ENCODE results near the gene CCND2.

The CCND2 gene

DNA sequence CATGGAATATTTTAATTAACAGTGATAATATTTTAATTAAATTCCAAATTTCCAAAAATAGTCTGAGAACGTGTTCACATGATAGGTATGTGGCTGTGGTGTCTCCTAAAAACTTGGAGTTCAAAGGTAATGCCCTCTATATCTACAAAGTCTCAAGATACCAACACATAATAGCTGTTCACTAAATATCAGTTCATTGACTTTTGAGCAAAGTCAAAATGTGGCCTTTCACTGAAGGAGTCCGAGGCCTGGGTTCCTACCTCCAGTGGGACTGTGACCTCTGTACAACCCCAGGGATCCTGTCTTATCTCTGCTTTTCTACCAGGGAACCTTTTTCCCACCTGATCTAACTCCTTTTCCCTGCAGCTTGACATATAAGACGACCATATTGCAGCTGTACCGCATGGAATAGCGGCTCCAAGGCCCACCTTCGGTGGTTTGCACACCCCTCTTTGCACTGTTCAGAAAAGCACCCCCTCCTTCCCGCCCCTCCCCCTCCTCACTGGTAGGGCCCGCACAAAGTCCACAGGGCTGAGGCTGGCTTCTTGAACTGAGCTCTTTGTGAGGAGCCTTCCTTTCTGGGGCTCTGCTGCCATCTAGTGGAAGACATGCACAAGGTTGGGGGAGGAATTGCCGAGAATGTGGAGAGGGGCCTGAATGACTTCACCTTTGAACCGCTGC, 3.1 kb downstream of the CCND2 start:
- peak; percentile 22 for DNase-seq (ENCODE audit: low read depth)

DNA sequence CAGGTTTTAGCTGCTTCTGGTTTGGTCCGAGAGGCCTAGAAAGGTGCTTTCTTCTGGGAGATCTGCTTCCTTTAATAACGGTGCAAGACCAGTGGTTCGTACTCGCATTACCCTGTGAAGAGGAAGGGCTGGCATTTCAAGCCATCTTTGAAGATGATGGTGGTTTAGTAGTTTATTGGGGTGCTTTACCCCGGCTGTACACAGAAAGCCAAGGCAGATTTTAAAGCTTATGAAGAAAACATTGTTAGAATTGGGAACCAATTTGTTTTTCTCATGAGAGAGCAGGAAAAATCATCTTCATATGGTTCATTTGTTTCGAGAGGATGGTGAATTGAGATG, 3.6 kb downstream of the CCND2 start:
- DNase-seq (ENCODE audit: low read depth): no peak

DNA sequence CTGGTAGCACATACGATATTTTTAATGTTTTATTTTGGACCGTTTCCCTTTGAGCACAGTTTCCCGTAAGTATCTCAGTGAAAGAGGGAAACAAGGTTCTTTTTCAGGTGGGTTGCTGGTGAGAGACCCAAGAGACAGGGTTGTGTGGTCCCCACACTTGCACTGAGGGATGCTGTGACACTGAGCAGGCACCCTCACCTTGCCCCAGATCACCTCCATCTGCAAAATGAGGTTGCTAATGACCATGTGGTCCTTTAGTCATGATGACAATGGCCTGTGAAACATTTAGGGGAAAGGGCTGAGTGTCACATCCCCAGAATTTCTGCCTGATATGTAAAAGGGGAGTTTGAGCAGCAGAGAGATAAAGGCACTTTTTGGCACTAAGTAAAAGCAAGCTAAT, 4.3 kb downstream of the CCND2 start:
- no peak for DNase-seq (ENCODE audit: low read depth)

DNA sequence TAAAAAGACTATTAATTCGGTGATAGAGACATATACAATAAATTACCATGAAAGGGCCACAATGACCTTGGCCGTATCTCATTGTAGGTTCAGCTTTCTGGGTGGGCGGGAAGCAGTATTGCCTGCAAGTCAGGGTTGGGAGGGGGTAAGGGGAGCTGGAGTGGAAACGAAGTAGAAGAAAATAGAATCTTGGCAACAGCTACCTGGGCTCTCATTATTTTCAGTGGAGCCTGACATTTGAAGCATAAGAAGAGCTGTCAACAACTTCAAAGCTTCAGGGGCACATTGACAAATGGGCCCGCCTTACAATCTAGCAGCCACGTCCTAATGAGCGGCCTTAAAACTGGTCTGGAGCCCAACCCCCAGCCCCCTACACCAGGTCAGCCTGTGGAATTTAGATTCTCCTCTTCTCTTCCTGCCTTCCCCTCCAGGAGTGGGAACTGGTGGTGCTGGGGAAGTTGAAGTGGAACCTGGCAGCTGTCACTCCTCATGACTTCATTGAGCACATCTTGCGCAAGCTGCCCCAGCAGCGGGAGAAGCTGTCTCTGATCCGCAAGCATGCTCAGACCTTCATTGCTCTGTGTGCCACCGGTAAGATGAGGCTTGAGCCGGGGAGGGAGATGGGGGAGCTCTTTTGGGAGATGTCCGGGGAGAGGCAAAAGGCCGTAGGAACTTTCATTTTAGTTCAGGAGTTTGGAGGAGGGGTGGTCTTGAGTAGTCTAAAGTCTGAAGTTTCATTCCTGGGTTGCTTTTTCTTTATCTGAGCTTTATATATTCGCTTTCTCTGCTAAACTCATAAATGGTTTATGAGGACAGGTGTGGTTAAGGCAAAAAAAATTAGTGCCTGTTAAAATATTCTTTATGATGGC, 5.0 kb downstream of the CCND2 start:
- DNase-seq (ENCODE audit: low read depth): no peak

DNA sequence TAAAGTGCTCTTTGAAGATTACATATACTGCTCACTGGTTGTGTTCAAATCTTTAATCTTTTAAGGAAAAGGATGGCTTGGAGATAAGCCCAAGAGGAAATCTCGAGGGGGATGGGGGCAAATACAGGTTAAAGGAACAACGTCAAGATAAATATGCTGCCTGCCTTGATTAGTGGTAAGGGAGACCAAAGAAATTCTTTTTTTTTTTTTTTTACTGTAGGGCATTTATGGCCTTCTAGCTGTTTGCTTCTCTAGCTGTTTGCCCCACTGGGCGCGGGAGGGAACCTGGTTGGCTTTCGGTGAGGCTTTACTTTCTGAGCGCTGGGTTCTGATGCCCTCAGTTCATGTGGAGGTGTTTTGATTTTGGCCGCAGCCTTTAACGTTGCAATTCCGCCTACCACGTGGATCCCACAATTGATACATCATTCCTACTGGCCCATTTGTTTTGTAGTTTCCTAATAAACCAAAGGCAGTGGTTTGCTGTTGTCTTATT, 5.7 kb downstream of the CCND2 start:
- DNase-seq (ENCODE audit: low read depth): no peak

DNA sequence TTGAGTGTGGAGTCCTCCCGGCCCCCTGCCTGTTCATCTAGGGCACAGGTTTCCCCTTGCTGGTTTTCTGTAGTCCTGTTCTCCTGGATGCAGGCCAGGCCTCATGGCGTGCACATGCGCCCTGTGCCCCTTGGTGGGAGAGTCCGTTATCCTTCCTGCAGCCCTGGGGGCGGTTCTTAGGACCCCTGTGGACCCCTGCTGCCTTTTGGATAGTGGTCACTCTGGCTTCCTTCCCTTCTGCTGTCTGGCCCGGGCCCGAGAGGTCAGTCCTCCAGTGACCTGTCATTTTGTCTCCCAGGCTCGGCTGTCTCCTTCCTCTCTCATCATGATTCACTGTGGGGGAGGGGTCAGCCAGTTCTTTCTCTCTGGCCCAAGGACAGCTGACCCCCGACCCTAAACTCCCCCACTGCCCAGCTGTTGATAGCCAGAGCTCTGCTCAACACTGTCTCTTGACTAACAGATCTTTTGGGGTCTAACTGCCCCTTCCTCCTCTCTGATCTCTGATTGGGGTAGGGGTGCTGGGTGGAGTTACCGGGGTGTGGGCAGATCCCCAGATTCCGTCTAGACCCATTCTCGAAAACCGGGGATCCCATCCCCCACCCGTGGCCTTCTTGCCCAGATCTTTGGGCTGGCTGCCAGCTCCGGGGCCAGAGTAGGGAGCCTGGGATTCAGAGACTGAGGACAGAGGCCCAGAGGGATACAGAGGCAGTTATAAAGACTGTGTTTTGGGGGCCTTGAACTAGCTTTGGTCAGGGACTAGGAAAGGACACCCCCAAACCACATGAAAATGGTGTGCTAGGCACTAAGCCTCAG, 7.0 kb downstream of the CCND2 start:
- no peak for DNase-seq (ENCODE audit: low read depth)

DNA sequence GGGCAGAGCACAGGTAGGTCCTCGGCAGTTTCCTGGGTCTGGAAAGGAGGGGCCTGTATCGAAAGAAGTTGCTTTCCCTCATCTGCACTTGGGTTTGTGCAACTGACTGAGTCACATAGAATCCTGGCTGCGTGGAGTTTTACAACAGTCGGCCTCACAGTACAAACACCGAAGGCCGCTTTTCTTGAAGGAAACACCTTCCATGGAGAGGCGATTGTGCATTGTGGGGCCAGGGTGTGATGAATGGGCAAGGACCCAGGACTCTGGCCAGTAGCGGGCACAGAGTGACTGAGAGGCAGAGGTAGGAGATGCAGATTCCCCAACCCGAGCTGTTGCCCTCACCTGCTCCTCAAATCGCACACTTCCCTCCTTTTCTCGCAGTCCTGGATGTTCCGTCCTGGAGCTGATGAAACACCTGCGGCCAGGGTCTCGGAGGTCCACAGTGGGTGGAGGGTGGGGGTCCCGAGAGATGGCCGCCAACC, 7.7 kb downstream of the CCND2 start:
- no peak for DNase-seq (ENCODE audit: low read depth)

DNA sequence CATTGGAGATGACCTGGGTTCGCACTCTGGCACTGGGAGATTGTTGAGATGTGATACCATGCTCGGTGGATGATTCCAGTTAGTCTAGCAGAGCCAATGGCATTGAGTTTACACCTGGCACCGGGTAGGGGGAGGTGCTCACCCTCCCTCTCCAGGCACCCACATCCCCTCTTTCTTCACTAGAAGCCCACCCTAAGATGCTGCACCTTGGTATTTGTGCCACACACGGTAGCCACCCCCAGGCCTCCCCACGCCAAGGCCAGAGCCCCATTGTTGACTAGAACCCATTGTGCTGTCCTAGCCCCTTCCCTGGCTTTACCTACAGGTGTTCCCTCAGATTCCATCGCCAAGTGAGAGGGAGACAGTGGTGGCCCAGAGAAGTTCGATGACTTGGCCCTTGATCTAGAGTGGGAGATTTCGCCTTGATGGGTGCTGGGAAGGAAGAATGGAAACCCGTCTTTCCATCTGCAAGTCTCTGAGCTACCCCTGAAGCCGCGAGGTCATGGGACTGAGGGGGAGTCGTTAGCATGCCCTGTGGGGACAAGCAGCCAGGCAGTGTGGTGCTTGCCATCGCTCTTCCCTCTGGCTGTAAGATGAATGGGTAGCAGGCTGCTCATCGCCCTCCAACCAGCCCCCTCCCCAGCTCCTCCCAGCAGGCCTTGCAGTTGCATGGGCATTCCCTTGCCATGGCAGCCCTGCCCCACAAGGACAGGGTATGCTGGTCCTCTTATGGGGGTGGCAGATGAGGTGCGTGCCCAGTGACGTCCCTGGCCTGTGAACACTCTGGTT, 8.7 kb downstream of the CCND2 start:
- no peak for DNase-seq (ENCODE audit: low read depth)

DNA sequence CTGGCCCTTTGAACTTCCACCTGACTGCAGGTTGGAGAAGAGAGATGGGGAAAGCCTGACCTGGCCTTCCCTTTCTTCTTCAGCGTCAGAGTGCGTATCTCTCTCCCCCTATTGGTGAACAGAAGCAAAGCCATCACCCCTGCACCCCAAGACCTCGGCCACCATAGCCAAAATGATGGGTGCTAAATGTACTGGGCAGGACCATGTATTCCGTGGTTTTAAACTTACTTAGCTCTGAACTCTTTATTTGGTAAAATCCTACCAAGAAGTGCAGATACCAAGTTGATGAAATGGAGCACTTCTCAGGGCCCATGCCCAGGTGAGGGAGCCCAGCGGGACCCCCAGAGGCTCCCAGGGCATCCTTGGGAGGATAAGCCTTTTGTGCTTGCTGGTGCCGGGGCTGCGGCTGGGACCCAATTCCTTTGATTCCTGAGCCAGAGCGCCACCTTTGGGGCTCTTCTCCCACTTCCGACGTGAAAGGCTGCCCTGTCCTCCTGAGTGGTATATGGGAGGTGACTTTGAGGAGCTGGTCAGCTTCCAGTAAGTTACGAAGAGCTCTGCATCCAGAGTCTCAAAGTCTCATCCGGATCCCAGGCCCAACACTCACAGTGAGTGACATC, 9.4 kb downstream of the CCND2 start:
- DNase-seq (ENCODE audit: low read depth): no peak

DNA sequence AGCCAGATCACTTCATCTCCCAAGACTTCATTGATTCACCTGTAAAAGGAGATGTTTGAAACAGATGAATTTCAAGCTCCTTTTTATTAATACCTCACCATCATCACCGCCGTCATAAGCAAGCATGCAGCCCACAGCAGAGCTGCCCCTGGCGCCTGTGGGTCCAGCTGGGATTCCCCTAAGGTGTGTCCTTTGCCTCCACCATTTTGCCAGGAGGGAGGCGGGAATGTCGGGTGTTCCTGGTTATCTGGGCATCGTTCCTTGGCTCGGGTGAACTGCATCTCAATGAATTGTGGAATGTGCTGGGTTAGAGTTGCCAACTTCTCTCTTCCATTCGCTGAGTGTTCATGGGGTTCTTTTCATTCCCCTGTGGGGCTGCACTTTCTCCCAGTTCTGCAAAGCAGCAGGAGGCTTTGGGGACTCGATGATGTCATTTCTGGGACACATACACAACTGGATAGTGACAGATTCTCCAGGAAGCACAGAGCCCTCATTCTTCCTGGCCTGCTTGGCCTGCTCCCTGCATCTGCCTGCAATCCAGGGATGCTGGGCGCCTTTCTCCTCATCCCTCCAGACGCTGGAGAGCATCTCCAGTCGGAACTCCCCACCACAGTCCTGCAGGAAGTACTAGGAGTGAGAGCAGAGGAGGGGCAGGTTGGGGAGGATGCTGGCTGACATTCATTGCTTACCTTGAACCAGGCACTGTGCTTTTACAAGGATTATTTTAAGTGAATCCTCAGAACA, 10.1 kb downstream of the CCND2 start:
- no peak for DNase-seq (ENCODE audit: low read depth)

DNA sequence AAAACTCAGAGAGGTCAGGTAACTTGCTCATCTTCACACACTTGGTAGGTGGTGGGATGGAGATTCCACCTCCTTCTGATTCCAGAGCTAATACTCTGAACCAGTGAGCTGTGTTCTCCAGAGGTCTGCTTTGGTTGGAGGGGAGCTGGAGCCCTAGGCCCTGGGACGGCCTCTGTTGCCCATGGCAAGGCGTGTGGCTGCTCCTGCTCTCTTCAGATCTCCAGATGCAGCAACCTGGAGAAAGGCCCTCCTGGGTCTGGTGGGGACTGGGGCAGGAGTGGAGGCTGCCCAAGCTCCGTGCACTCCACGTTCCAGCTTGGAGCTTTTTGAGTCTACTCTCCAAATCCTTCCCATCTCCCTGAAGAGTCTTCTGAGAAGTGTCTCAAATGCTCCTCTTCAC, 10.7 kb downstream of the CCND2 start:
- DNase-seq (ENCODE audit: low read depth): no peak

DNA sequence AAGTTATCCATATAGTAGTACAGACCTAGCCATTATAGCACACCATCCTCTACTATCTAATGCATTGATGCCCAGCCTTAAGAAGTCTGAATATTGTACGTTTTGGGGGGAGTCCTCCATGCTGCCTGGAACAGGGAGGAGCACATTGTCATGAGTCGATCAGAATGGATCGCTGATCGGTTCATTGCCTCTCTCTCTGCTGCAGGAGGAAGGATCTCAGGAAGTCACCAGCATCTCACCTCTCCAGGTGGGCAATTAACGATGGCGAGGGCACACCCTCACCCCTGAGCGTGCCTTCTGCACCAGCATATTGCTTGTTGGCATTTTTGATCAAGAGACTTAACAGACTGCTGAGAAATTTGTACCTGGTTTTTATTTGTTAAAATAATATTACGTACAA, 11.5 kb downstream of the CCND2 start:
- DNase-seq (ENCODE audit: low read depth): no peak

DNA sequence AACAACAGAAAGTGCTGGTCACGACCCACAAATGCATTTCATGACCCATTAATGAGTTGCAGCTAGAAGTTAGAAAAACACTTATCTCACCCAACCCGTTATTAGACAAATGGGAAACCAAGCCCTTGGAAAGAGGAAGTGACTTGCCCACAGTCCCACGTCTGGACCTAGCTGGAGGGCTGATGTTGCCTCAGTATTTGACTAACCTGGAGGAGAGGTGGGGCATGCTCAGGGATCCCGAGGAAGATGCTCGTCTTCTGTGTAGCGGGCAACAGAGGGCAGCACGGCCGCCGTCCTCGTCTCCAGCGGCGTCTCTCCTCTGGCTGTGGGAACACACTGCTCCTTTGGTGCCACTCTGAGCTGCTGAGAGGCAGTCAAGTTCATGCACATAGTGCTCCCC, 12.7 kb downstream of the CCND2 start:
- no peak for DNase-seq (ENCODE audit: low read depth)

DNA sequence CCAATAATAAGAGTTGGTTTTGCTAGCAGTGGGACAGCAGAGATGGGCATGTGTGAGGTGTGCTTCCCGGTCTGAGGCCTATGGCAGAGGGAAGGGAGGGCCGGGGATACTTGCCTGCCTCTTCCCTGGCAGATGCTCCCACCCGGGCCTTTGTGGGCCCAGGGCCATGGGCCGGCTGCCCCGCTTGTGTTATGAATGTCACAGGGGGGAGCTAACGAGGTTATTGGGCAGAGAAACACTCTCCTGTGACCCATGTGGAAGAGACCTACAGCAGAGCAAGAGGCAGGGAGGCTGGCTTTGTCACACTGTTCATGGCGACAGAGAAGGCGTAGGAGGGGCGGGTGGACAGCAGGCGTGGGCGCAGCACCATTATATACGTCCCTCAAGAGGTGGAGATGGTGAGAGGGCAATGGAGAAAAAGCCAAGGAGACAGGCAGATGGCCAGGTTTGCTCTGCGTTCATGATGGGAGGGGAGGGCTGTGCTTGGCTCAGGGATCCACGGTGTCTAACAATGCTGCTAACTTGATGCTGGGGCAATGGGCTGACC, 13.3 kb downstream of the CCND2 start:
- no peak for DNase-seq (ENCODE audit: low read depth)

DNA sequence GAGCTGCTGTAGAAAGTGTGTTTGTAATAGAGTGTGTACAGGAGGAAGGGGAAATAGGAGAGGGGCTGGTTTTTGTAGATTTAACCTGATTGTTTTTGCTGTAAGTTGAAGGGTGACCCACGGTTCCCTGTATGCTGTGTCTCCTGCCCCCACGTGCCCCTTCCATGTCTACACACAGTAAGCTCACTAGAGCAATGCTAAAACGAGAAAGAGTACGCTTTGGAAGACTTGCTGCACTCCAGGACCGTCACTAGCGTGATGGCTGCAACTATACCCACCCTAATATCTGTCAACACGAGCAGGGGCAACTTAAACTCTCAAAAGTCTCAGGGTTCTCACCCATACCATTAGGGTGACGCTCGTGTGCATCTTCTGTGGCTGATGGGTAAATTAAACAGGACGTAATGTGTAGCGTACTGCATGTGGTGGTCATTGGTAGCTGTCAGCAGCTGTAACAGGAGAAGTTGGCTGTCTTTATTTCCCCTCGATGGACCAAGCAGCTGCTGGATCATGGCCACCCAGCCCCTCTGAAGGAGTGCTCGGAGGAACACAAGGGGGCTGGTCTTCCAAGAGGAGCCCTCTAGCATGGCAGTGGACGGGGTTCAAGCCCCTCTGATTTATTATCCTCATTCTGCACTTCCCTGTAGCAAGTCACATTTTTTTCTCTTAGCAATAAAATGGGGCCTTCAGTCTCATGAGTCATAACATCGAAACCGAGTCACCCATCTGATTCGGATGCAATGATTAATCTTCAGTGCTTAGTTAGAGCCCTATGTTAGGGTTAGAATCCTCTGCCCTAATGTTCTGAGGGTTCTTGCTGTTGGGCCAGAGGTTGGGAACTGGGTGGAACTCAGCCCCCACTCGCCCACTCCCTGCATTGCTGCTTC, 14.0 kb downstream of the CCND2 start:
- DNase-seq (ENCODE audit: low read depth): no peak

DNA sequence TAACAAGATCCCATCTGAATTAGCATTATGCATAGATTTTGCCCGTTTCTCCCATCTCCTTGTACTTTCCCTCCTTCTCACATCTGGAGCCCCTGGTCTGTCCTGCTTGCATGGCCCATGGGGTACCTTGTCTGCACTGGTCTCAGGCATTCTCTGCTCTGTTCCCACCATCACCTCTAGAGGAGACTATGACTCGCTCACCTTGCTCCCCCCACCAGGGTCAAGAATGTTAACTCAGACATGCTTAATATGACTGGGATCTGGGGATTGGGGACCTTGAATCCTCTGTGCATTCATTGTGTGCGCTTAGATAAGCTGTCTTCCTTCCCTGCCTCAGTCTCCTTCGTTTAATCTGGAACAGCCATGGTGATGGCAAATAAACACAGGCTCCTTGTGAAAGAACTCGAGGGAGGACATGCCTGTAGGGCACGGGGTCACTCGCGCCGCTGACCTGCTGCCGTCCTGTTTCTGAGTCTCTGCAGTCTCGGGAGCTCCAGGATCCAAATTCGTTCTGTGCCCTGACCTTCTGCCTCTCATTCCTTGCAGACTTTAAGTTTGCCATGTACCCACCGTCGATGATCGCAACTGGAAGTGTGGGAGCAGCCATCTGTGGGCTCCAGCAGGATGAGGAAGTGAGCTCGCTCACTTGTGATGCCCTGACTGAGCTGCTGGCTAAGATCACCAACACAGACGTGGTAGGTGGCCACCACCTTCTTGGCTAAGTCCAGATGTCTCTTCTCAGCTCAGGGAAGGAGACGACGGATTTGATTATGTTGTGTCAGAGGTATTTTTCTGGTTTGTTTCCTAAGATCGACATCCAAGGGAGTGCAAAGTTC, 15.0 kb downstream of the CCND2 start:
- DNase-seq (ENCODE audit: low read depth): no peak

DNA sequence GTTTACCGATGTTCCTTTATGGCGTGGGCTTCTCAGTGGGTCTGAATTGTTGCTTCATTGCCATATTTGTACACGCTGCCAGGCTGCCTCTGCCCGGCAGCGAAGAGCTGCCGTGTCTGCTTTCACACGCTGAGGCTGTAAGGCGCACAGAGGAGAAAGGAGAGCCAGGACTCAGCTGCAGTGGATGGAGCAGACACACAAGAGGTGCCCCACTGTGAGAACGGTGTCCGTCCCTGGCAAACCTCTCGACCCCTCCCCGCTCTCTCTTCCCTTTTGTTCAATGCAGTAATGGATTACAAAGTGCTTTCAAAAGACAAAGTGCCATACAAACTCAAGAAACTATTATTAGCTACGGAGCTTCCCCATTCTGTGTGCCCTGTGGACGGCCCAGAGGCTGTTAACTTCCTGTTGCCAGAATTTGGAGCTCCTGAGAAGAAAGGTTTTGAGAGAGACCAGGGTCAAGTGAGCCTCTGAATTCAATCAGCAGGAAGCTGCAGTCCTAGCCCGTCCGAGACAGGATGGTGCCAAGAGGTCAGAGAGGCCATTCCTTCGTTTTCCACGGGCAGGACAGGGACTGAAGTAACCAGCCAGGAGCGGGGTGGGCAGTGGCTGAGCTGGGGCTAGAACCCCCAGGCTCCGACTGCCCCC, 15.8 kb downstream of the CCND2 start:
- no peak for DNase-seq (ENCODE audit: low read depth)
